ENCODE measurements around the gene DEFB129. TPM values are rescaled to one million over a fixed set of nuclear protein-coding genes. Genes with fewer than 3 reads are reported as not detected.
"Not testable (repeated sequence)": the region's sequence is repeated elsewhere in the genome, so short reads cannot be mapped to it uniquely, and the experiment has no call there.

The DEFB129 gene
- total RNA-seq, result not detected
- not detected for polyA plus RNA-seq
- long read RNA-seq, donor 1, result 0 reads
- long read RNA-seq, donor 2, result 0 reads
- long read RNA-seq, donor 3, result 0 reads
- long read RNA-seq, donor 4, result 0 reads
- long read RNA-seq, donor 5, result 0 reads
- long read RNA-seq, donor 6, result 0 reads
- long read RNA-seq, donor 7, result 0 reads
- long read RNA-seq, donor 8, result 0 reads
- long read RNA-seq, donor 9, result 0 reads
- long read RNA-seq, donor 10, result 0 reads

- Histone ChIP-seq H3K36me3 (ENCODE audit: control insufficient read depth in 2 of 2, insufficient read depth in 2 of 2, low read length in 1 of 2) (no peaks in the 10 kb centered on the region), H3K27ac (ENCODE audit: low read depth in 1 of 2, low read length in 1 of 2) (peak within 1 kb of the TSS in 1 of 2 donors; percentile 68), H3K9me3 (ENCODE audit: control insufficient read depth in 2 of 2, insufficient read depth in 1 of 2, low read length in 1 of 2) (no peaks in the 10 kb centered on the region), H3K27me3 (ENCODE audit: control insufficient read depth in 2 of 2, insufficient read depth in 1 of 2, low read length in 1 of 2) (no peaks in the 10 kb centered on the region), H3K4me3 (ENCODE audit: low read length in 2 of 2) (no peak within 1 kb of the TSS), H3K4me1 (ENCODE audit: control insufficient read depth in 2 of 2, insufficient read depth in 2 of 2, low read length in 2 of 2) (peaks cover 0 to 2% of the 10 kb centered on the region in 2 donors)
- DNase-seq (ENCODE audit: low read depth in 6 of 9, low spot score in 9 of 9), result no peak
- 93% methylated on average over 3 of the region's 3 CpGs for WGBS
Observed at GRCh38 chr20:226958-227357, at the start of gene DEFB129. TSS of gene DEFB129 (plus strand) at chr20:227258. CDS start at chr20:227289, 31 bp downstream.

- Histone ChIP-seq H3K9me3 (ENCODE audit: control insufficient read depth in 2 of 2, insufficient read depth in 1 of 2, low read length in 1 of 2) (no peaks in the 10 kb centered on the region), H3K27ac (ENCODE audit: low read depth in 1 of 2, low read length in 1 of 2) (no peak overlapping the region), H3K27me3 (ENCODE audit: control insufficient read depth in 2 of 2, insufficient read depth in 1 of 2, low read length in 1 of 2) (no peaks in the 10 kb centered on the region), H3K4me3 (ENCODE audit: low read length in 2 of 2) (no peak overlapping the region), H3K4me1 (ENCODE audit: control insufficient read depth in 2 of 2, insufficient read depth in 2 of 2, low read length in 2 of 2) (no peaks in the 10 kb centered on the region), H3K36me3 (ENCODE audit: control insufficient read depth in 2 of 2, insufficient read depth in 2 of 2, low read length in 1 of 2) (no peaks in the 10 kb centered on the region)
- WGBS, result 83% methylated on average over 2 of the region's 2 CpGs
- DNase-seq (ENCODE audit: low read depth in 6 of 9, low spot score in 9 of 9), result no peak
Observed at GRCh38 chr20:184288-184687, 42.8 kb upstream of the DEFB129 start.

GRCh38 chr20:187733-188132 is 39.3 kb upstream of the DEFB129 start:
- no peaks in the 10 kb centered on the region for H3K9me3 ChIP-seq (ENCODE audit: control insufficient read depth in 2 of 2, insufficient read depth in 1 of 2, low read length in 1 of 2)
- no peak overlapping the region for H3K27ac ChIP-seq (ENCODE audit: low read depth in 1 of 2, low read length in 1 of 2)
- no peaks in the 10 kb centered on the region for H3K4me1 ChIP-seq (ENCODE audit: control insufficient read depth in 2 of 2, insufficient read depth in 2 of 2, low read length in 2 of 2)
- 71% methylated on average over 2 of the region's 2 CpGs for WGBS
- no peak for DNase-seq (ENCODE audit: low read depth in 6 of 9, low spot score in 9 of 9)
- no peak overlapping the region for H3K4me3 ChIP-seq (ENCODE audit: low read length in 2 of 2)
- no peaks in the 10 kb centered on the region for H3K27me3 ChIP-seq (ENCODE audit: control insufficient read depth in 2 of 2, insufficient read depth in 1 of 2, low read length in 1 of 2)
- no peaks in the 10 kb centered on the region for H3K36me3 ChIP-seq (ENCODE audit: control insufficient read depth in 2 of 2, insufficient read depth in 2 of 2, low read length in 1 of 2)

GRCh38 chr20:189611-190010 is 37.4 kb upstream of the DEFB129 start, which contains the start of gene DEFB128:
TSS of gene DEFB128 (minus strand) at chr20:189711. CDS start at chr20:189623, 88 bp downstream.
- no peak within 1 kb of the TSS for H3K4me3 ChIP-seq (ENCODE audit: low read length in 2 of 2)
- no peak within 1 kb of the TSS for H3K27ac ChIP-seq (ENCODE audit: low read depth in 1 of 2, low read length in 1 of 2)
- no peaks in the 10 kb centered on the region for H3K27me3 ChIP-seq (ENCODE audit: control insufficient read depth in 2 of 2, insufficient read depth in 1 of 2, low read length in 1 of 2)
- no peaks in the 10 kb centered on the region for H3K9me3 ChIP-seq (ENCODE audit: control insufficient read depth in 2 of 2, insufficient read depth in 1 of 2, low read length in 1 of 2)
- no peaks in the 10 kb centered on the region for H3K4me1 ChIP-seq (ENCODE audit: control insufficient read depth in 2 of 2, insufficient read depth in 2 of 2, low read length in 2 of 2)
- WGBS, result 73% methylated on average over 7 of the region's 7 CpGs
- H3K36me3 ChIP-seq (ENCODE audit: control insufficient read depth in 2 of 2, insufficient read depth in 2 of 2, low read length in 1 of 2), result no peaks in the 10 kb centered on the region
- no peak for DNase-seq (ENCODE audit: low read depth in 6 of 9, low spot score in 9 of 9)

GRCh38 chr20:198225-198624 is 28.8 kb upstream of the DEFB129 start:
- Histone ChIP-seq H3K36me3 (ENCODE audit: control insufficient read depth in 2 of 2, insufficient read depth in 2 of 2, low read length in 1 of 2) (no peaks in the 10 kb centered on the region), H3K9me3 (ENCODE audit: control insufficient read depth in 2 of 2, insufficient read depth in 1 of 2, low read length in 1 of 2) (no peaks in the 10 kb centered on the region), H3K4me1 (ENCODE audit: control insufficient read depth in 2 of 2, insufficient read depth in 2 of 2, low read length in 2 of 2) (no peaks in the 10 kb centered on the region), H3K27me3 (ENCODE audit: control insufficient read depth in 2 of 2, insufficient read depth in 1 of 2, low read length in 1 of 2) (no peaks in the 10 kb centered on the region), H3K4me3 (ENCODE audit: low read length in 2 of 2) (no peak overlapping the region), H3K27ac (ENCODE audit: low read depth in 1 of 2, low read length in 1 of 2) (no peak overlapping the region)
- 88% methylated on average over 1 of the region's 1 CpG for WGBS
- no peak for DNase-seq (ENCODE audit: low read depth in 6 of 9, low spot score in 9 of 9)

- WGBS, result 47% methylated on average over 4 of the region's 4 CpGs
- Histone ChIP-seq H3K9me3 (ENCODE audit: control insufficient read depth in 2 of 2, insufficient read depth in 1 of 2, low read length in 1 of 2) (no peaks in the 10 kb centered on the region), H3K27ac (ENCODE audit: low read depth in 1 of 2, low read length in 1 of 2) (no peak overlapping the region), H3K36me3 (ENCODE audit: control insufficient read depth in 2 of 2, insufficient read depth in 2 of 2, low read length in 1 of 2) (no peaks in the 10 kb centered on the region), H3K4me3 (ENCODE audit: low read length in 2 of 2) (no peak overlapping the region), H3K27me3 (ENCODE audit: control insufficient read depth in 2 of 2, insufficient read depth in 1 of 2, low read length in 1 of 2) (no peaks in the 10 kb centered on the region), H3K4me1 (ENCODE audit: control insufficient read depth in 2 of 2, insufficient read depth in 2 of 2, low read length in 2 of 2) (no peaks in the 10 kb centered on the region)
- no peak for DNase-seq (ENCODE audit: low read depth in 6 of 9, low spot score in 9 of 9)
Observed at GRCh38 chr20:199996-200395, 27.1 kb upstream of the DEFB129 start.

GRCh38 chr20:203630-204029 is 23.4 kb upstream of the DEFB129 start:
- not testable (repeated sequence) for H3K36me3 ChIP-seq (ENCODE audit: control insufficient read depth in 2 of 2, insufficient read depth in 2 of 2, low read length in 1 of 2); H3K27ac ChIP-seq (ENCODE audit: low read depth in 1 of 2, low read length in 1 of 2); H3K4me3 ChIP-seq (ENCODE audit: low read length in 2 of 2); H3K27me3 ChIP-seq (ENCODE audit: control insufficient read depth in 2 of 2, insufficient read depth in 1 of 2, low read length in 1 of 2); H3K9me3 ChIP-seq (ENCODE audit: control insufficient read depth in 2 of 2, insufficient read depth in 1 of 2, low read length in 1 of 2); H3K4me1 ChIP-seq (ENCODE audit: control insufficient read depth in 2 of 2, insufficient read depth in 2 of 2, low read length in 2 of 2); DNase-seq (ENCODE audit: low read depth in 6 of 9, low spot score in 9 of 9)
- WGBS, result 78% methylated on average over 4 of the region's 4 CpGs

- WGBS, result 42% methylated on average over 5 of the region's 5 CpGs
- H3K27me3 ChIP-seq (ENCODE audit: control insufficient read depth in 2 of 2, insufficient read depth in 1 of 2, low read length in 1 of 2), result peaks cover 0 to 2% of the 10 kb centered on the region in 2 donors
- no peaks in the 10 kb centered on the region for H3K4me1 ChIP-seq (ENCODE audit: control insufficient read depth in 2 of 2, insufficient read depth in 2 of 2, low read length in 2 of 2)
- no peak overlapping the region for H3K27ac ChIP-seq (ENCODE audit: low read depth in 1 of 2, low read length in 1 of 2)
- H3K36me3 ChIP-seq (ENCODE audit: control insufficient read depth in 2 of 2, insufficient read depth in 2 of 2, low read length in 1 of 2), result no peaks in the 10 kb centered on the region
- no peak overlapping the region for H3K4me3 ChIP-seq (ENCODE audit: low read length in 2 of 2)
- H3K9me3 ChIP-seq (ENCODE audit: control insufficient read depth in 2 of 2, insufficient read depth in 1 of 2, low read length in 1 of 2), result no peaks in the 10 kb centered on the region
- DNase-seq (ENCODE audit: low read depth in 6 of 9, low spot score in 9 of 9), result peak in 8 of 9 donors; percentile 9 to 59 (median 24)
Observed at GRCh38 chr20:208942-209566, 18.0 kb upstream of the DEFB129 start.

- Histone ChIP-seq H3K4me1 (ENCODE audit: control insufficient read depth in 2 of 2, insufficient read depth in 2 of 2, low read length in 2 of 2) (no peaks in the 10 kb centered on the region), H3K4me3 (ENCODE audit: low read length in 2 of 2) (no peak overlapping the region), H3K27me3 (ENCODE audit: control insufficient read depth in 2 of 2, insufficient read depth in 1 of 2, low read length in 1 of 2) (peaks cover 0 to 2% of the 10 kb centered on the region in 2 donors), H3K36me3 (ENCODE audit: control insufficient read depth in 2 of 2, insufficient read depth in 2 of 2, low read length in 1 of 2) (no peaks in the 10 kb centered on the region), H3K27ac (ENCODE audit: low read depth in 1 of 2, low read length in 1 of 2) (no peak overlapping the region), H3K9me3 (ENCODE audit: control insufficient read depth in 2 of 2, insufficient read depth in 1 of 2, low read length in 1 of 2) (no peaks in the 10 kb centered on the region)
- no peak for DNase-seq (ENCODE audit: low read depth in 6 of 9, low spot score in 9 of 9)
- WGBS, result 82% methylated on average over 7 of the region's 7 CpGs
Observed at GRCh38 chr20:210809-211502, 16.1 kb upstream of the DEFB129 start.
